Psoas muscle (tissue), 8 donors: Measurements from ENCODE around the gene APOBEC2. TPM values are rescaled to one million over a fixed set of nuclear protein-coding genes. Genes with fewer than 3 reads are reported as not detected.

Source experiments
- ATAC-seq, 4 donors: fragments of 200-7000 bp; cut with Tn5 transposase; one replicate each; pipeline ENCODE4 v1.9.1; 2020; ENCODE audit warnings: moderate library complexity in 3 of 4, mild to moderate bottlenecking in 2 of 4
- DNase-seq, 2 donors: peaks; one replicate each; pipeline ENCODE4 v3.0.0-alpha.2; 2020
- H3K27ac ChIP-seq: fragments of 200-600 bp; one replicate; pipeline ENCODE4 v1.8.0; 2022
- H3K27me3 ChIP-seq, 3 donors: fragments of 200-600 bp in 1 of 3; one replicate each; pipeline versions ENCODE4 v1.6.1 to v1.8.0; 2013 to 2022; ENCODE audit warnings: low read length in 2 of 3, mild to moderate bottlenecking in 2 of 3, moderate library complexity in 1 of 3; ENCODE audit not compliant: insufficient read depth in 3 of 3
- H3K36me3 ChIP-seq, 2 donors: fragments of 200-600 bp in 1 of 2; one replicate each; pipeline versions ENCODE4 v1.6.1 to v1.8.0; 2013 to 2022; ENCODE audit warnings: low read depth in 1 of 2, mild to moderate bottlenecking in 1 of 2, moderate library complexity in 1 of 2; ENCODE audit not compliant: insufficient read depth in 1 of 2
- H3K4me1 ChIP-seq: fragments of 200-600 bp; one replicate; pipeline ENCODE4 v1.8.0; 2022
- H3K4me3 ChIP-seq: fragments of 200-600 bp; one replicate; pipeline ENCODE4 v1.8.0; 2022; ENCODE audit warnings: mild to moderate bottlenecking
- H3K9me3 ChIP-seq: fragments of 200-600 bp; one replicate; pipeline ENCODE4 v1.8.0; 2022
- CTCF ChIP-seq: fragments of 200-600 bp; IDR thresholded peaks from one replicate; pipeline ENCODE4 v1.8.0; 2022; ENCODE audit warnings: antibody characterized with exemption
- WGBS, 3 donors: extraction: QIAGEN DNeasy Blood & Tissue Kit; methylation state at CpG; one replicate each; pipeline versions ENCODE4 v1.1.6 to v1.1.7; 2013; 5-methylcytosine and 5-hydroxymethylcytosine counted together
- intact Hi-C, 2 donors: fragments of 100-400 bp; cut with DNase I; formaldehyde crosslinking; loops; one replicate each; pipeline versions ENCODE4 v1.11.0 to v1.14.2; 2022
- polyA plus RNA-seq, 3 donors: library from polyadenylated mRNA; stranded (reverse); fragments of 200-250 nt; gene quantifications; one replicate each; pipeline ENCODE4 v1.2.3, GENCODE V29; 2013
- total RNA-seq, 4 donors: library from RNA; stranded (reverse); fragmentation: NEBNext Ultra II Directional in 2 of 4; extraction: Animal tissue kit (Norgen Biotek cat#: 25700) in 2 of 4; gene quantifications; one replicate each; pipeline versions ENCODE4 v1.2.1 to v1.2.4, GENCODE V29; 2021 to 2023
- donor health status: healthy with polysubstance abuse.
- donor health status: DM: no; HTN: no; CAD: no; lungs with moderate emphysema.
- donor health status: Bipolar disorder and iron deficiency.
- donor health status: healthy.
- donor health status: DM: yes; HTN: yes; CAD: no.
- donor health status: DM: no; HTN: no; CAD: no.
- donor health status: DM: no; HTN: no; CAD: no.
- donor health status: DM: yes; HTN: yes; CAD: no.

The APOBEC2 gene
- total and polyA plus RNA-seq, 7 donors, result 16.4 to 511 (median 141) TPM

DNA sequence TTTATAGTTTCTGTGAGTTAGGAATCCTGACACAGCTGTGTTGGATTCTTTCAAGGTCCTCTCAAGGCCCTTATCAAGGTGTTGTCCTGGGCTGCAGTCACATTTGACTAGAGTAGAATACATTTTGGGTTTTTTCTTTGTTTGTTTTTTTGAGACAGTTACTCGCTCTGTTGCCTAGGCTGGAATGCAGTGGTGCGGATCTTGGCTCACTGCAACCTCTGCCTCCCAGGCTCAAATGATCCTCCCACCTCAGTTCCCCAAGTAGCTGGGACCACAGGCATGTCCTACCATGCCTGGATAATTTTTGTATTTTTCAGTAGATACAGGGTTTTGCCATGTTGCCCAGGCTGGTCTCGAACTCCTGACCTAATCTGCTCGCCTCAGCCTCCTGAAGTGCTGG is 35.4 kb downstream of the APOBEC2 start:
- no peak for TF ChIP-seq CTCF
- Histone ChIP-seq H3K4me3 (no peak overlapping the region), H3K27me3 (no peaks in the 10 kb centered on the region), H3K4me1 (no peaks in the 10 kb centered on the region), H3K9me3 (no peaks in the 10 kb centered on the region), H3K36me3 (peaks cover 17 to 92% of the 10 kb centered on the region in 2 donors), H3K27ac (no peak overlapping the region)
- no peak for DNase-seq
- no peak for ATAC-seq
- 93 to 95% (median 94%) methylated on average over 4 of the region's 4 CpGs for WGBS, 3 donors
- intact Hi-C loops, result no loop called here

DNA sequence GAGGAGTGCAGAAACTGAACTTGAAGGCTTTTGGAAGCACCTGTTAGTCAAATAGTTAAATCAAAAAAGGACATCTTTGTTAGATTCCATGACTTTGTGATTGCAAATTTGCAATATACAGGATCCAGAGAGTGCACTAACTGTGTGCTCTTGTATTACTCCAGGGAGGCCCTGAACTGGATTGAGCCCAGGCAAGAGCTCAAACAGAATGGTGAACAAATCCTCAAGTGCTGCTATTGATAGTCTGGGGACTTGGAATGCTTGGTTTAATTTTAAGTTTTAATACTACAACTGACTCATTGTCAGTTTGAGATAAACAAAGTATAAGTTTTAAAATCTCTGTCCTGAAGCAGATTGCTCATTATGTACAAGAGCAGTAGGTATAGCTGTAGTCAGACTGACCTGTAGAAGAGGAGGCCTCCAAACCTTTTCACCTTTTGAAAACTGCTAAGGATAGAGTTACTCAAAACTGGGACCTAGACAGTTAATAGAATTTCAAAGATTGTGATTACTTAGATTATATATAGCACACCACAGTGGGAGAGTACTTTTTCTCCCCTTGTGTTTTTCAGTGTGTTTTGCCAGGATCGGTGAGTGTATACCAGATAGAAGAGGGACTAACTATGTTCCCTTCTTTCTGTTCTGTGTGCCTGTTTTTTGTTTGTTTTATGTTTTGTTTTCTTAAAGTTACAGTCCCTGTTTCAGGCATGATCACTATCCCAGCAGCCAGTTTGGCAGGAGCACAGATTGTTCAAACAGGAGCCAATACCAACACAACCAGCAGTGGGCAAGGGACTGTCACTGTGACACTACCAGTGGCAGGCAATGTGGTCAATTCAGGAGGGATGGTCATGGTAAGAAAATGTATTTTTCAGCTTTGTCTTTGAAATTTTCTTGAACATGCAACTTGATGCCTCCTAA is 38.1 kb downstream of the APOBEC2 start:
- WGBS, 3 donors, result 42 to 55% (median 50%) methylated on average over 1 of the region's 1 CpG
- DNase-seq, result no peak
- TF ChIP-seq CTCF, result no peak
- no peaks in the 10 kb centered on the region for H3K27me3 ChIP-seq
- no peak overlapping the region for H3K27ac ChIP-seq
- no peak for ATAC-seq
- intact Hi-C loops, result loop anchor here in 1 of 2 donors (2.0 kb wide), 1 partner anchor 232 kb away; no protein-coding TSS in a partner anchor
- H3K36me3 ChIP-seq, result peaks cover 27 to 92% of the 10 kb centered on the region in 2 donors
- H3K9me3 ChIP-seq, result no peaks in the 10 kb centered on the region
- no peak overlapping the region for H3K4me3 ChIP-seq
- no peaks in the 10 kb centered on the region for H3K4me1 ChIP-seq

DNA sequence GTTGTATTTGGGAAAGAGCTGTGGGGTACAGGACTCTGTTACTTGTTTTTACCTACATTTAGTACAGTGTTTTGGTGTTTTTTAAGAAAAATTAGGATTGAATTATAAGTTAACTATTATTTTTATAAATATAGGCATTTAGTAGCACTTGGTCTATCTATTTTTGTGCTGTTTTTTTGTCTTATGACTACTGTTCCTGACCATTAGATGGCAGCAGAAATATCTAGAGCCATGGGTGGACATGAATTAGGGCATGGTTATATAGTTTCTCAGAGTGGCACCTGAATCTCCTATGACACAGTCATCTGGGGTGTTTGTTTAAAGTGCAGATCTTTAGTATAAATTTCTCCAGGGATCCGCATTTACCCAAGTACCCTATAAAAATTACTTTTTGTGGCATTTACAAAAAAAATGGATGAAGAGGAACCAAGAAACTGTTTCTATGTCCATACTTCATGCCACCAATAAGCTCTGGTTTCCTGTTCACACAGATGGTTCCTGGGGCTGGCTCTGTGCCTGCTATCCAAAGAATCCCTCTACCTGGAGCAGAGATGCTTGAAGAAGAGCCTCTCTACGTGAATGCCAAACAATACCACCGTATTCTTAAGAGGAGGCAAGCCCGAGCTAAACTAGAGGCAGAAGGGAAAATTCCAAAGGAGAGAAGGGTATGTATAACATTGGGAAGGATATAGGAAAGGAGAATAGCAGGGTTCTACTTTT is 39.6 kb downstream of the APOBEC2 start:
- peak; percentile 28 for TF ChIP-seq CTCF
- no peaks in the 10 kb centered on the region for H3K9me3 ChIP-seq
- no peak overlapping the region for H3K27ac ChIP-seq
- peaks cover 30 to 93% of the 10 kb centered on the region in 2 donors for H3K36me3 ChIP-seq
- WGBS, 3 donors, result 93 to 96% (median 95%) methylated on average over 4 of the region's 4 CpGs
- peaks cover 3% of the 10 kb centered on the region for H3K4me1 ChIP-seq
- ATAC-seq, result peak in 2 of 4 donors; percentile 55 to 69
- DNase-seq, result no peak
- intact Hi-C loops, result no loop called here
- no peaks in the 10 kb centered on the region for H3K27me3 ChIP-seq
- H3K4me3 ChIP-seq, result no peak overlapping the region

GRCh38 chr6:41093729-41094128 is 40.7 kb downstream of the APOBEC2 start:
- ATAC-seq (peak; percentile 68 to 79 (median 78)), DNase-seq (no peak)
- Histone ChIP-seq H3K4me3 (no peak overlapping the region), H3K36me3 (peaks cover 37 to 98% of the 10 kb centered on the region in 2 donors), H3K9me3 (no peaks in the 10 kb centered on the region), H3K27me3 (no peaks in the 10 kb centered on the region), H3K4me1 (peaks cover 14% of the 10 kb centered on the region), H3K27ac (no peak overlapping the region)
- no peak for TF ChIP-seq CTCF
- WGBS, 3 donors, result 76 to 83% (median 79%) methylated on average over 6 of the region's 6 CpGs
- intact Hi-C loops, result no loop called here
